22Rv1 (cell line): ENCODE data around the gene CDA.

Experiments used
- CTCF ChIP-seq: fragments of 450-650 bp; IDR thresholded peaks from 2 replicates; pipeline ENCODE4 v1.5.1; 2017; ENCODE audit warnings: mild to moderate bottlenecking
- ZFX ChIP-seq: fragments of 450-650 bp; IDR thresholded peaks from 2 replicates; pipeline ENCODE4 v1.6.1; 2017; ENCODE audit warnings: antibody characterized with exemption, borderline replicate concordance

- TF ChIP-seq CTCF: no peak
- TF ChIP-seq ZFX: no peak
Measured at GRCh38 chr1:20641975-20642374, 53.1 kb downstream of the CDA start.
